Measurements from ENCODE around the gene C1QA. TPM values are rescaled to one million over a fixed set of nuclear protein-coding genes. Genes with fewer than 3 reads are reported as not detected.

C1QA gene
- total and polyA plus RNA-seq, 5 donors from 2014 or later, result not detected

GRCh38 chr1:22606161-22606560, 30.3 kb upstream of the C1QA start:
- Histone ChIP-seq H3K27me3 (ENCODE audit: control insufficient read depth, insufficient read depth, low read length) (no peaks in the 10 kb centered on the region), H3K4me3 (ENCODE audit: low read depth, low read length) (no peak overlapping the region), H3K27ac (ENCODE audit: insufficient read depth, low read length, poor library complexity, severe bottlenecking) (no peak overlapping the region), H3K9me3 (ENCODE audit: control insufficient read depth in 2 of 2, low read length in 2 of 2) (no peaks in the 10 kb centered on the region), H3K36me3 (ENCODE audit: control insufficient read depth, insufficient read depth, low read length) (no peaks in the 10 kb centered on the region), H3K4me1 (ENCODE audit: control insufficient read depth, insufficient read depth, low read length, poor library complexity, severe bottlenecking) (no peaks in the 10 kb centered on the region)
- Mint-ChIP-seq H3K27me3 (peaks cover 25% of the 10 kb centered on the region), H3K36me3 (no peaks in the 10 kb centered on the region), H3K27ac (no peak overlapping the region), H3K9me3 (no peaks in the 10 kb centered on the region), H3K4me3 (no peak overlapping the region), H3K4me1 (no peaks in the 10 kb centered on the region)
- DNase-seq, result no peak
- no peak for ATAC-seq (ENCODE audit: low read depth in 2 of 2)

- no peaks in the 10 kb centered on the region for H3K36me3 Mint-ChIP-seq
- DNase-seq, result no peak
- no peak overlapping the region for H3K4me3 Mint-ChIP-seq
- Histone ChIP-seq H3K36me3 (ENCODE audit: control insufficient read depth, insufficient read depth, low read length) (no peaks in the 10 kb centered on the region), H3K27me3 (ENCODE audit: control insufficient read depth, insufficient read depth, low read length) (no peaks in the 10 kb centered on the region), H3K27ac (ENCODE audit: insufficient read depth, low read length, poor library complexity, severe bottlenecking) (no peak overlapping the region), H3K4me1 (ENCODE audit: control insufficient read depth, insufficient read depth, low read length, poor library complexity, severe bottlenecking) (no peaks in the 10 kb centered on the region), H3K9me3 (ENCODE audit: control insufficient read depth in 2 of 2, low read length in 2 of 2) (no peaks in the 10 kb centered on the region), H3K4me3 (ENCODE audit: low read depth, low read length) (no peak overlapping the region)
- peaks cover 25% of the 10 kb centered on the region for H3K27me3 Mint-ChIP-seq
- no peak for ATAC-seq (ENCODE audit: low read depth in 2 of 2)
- no peaks in the 10 kb centered on the region for H3K4me1 Mint-ChIP-seq
- no peak overlapping the region for H3K27ac Mint-ChIP-seq
- H3K9me3 Mint-ChIP-seq, result no peaks in the 10 kb centered on the region
These were observed 29.3 kb upstream of the C1QA start for GRCh38 chr1:22607154-22607553.

- Histone ChIP-seq H3K27ac (ENCODE audit: insufficient read depth, low read length, poor library complexity, severe bottlenecking) (no peak overlapping the region), H3K9me3 (ENCODE audit: control insufficient read depth in 2 of 2, low read length in 2 of 2) (no peaks in the 10 kb centered on the region), H3K4me3 (ENCODE audit: low read depth, low read length) (no peak overlapping the region), H3K27me3 (ENCODE audit: control insufficient read depth, insufficient read depth, low read length) (no peaks in the 10 kb centered on the region), H3K36me3 (ENCODE audit: control insufficient read depth, insufficient read depth, low read length) (no peaks in the 10 kb centered on the region), H3K4me1 (ENCODE audit: control insufficient read depth, insufficient read depth, low read length, poor library complexity, severe bottlenecking) (no peaks in the 10 kb centered on the region)
- no peak overlapping the region for H3K4me3 Mint-ChIP-seq
- no peak for ATAC-seq (ENCODE audit: low read depth in 2 of 2)
- no peak overlapping the region for H3K27ac Mint-ChIP-seq
- H3K36me3 Mint-ChIP-seq, result no peaks in the 10 kb centered on the region
- H3K9me3 Mint-ChIP-seq, result no peaks in the 10 kb centered on the region
- no peak for DNase-seq
- H3K4me1 Mint-ChIP-seq, result no peaks in the 10 kb centered on the region
- H3K27me3 Mint-ChIP-seq, result peaks cover 25% of the 10 kb centered on the region
These were observed 28.1 kb upstream of the C1QA start for GRCh38 chr1:22608361-22608760.

GRCh38 chr1:22609291-22609690, 27.1 kb upstream of the C1QA start:
- Mint-ChIP-seq H3K27me3 (peaks cover 18% of the 10 kb centered on the region), H3K36me3 (no peaks in the 10 kb centered on the region), H3K27ac (no peak overlapping the region), H3K4me3 (no peak overlapping the region), H3K9me3 (no peaks in the 10 kb centered on the region), H3K4me1 (no peaks in the 10 kb centered on the region)
- no peak for DNase-seq
- Histone ChIP-seq H3K36me3 (ENCODE audit: control insufficient read depth, insufficient read depth, low read length) (no peaks in the 10 kb centered on the region), H3K27ac (ENCODE audit: insufficient read depth, low read length, poor library complexity, severe bottlenecking) (no peak overlapping the region), H3K27me3 (ENCODE audit: control insufficient read depth, insufficient read depth, low read length) (no peaks in the 10 kb centered on the region), H3K4me1 (ENCODE audit: control insufficient read depth, insufficient read depth, low read length, poor library complexity, severe bottlenecking) (no peaks in the 10 kb centered on the region), H3K4me3 (ENCODE audit: low read depth, low read length) (no peak overlapping the region), H3K9me3 (ENCODE audit: control insufficient read depth in 2 of 2, low read length in 2 of 2) (no peaks in the 10 kb centered on the region)
- no peak for ATAC-seq (ENCODE audit: low read depth in 2 of 2)

- Mint-ChIP-seq H3K36me3 (no peaks in the 10 kb centered on the region), H3K4me1 (no peaks in the 10 kb centered on the region), H3K9me3 (no peaks in the 10 kb centered on the region), H3K27me3 (peaks cover 8% of the 10 kb centered on the region), H3K4me3 (no peak overlapping the region), H3K27ac (no peak overlapping the region)
- Histone ChIP-seq H3K27ac (ENCODE audit: insufficient read depth, low read length, poor library complexity, severe bottlenecking) (no peak overlapping the region), H3K4me1 (ENCODE audit: control insufficient read depth, insufficient read depth, low read length, poor library complexity, severe bottlenecking) (no peaks in the 10 kb centered on the region), H3K27me3 (ENCODE audit: control insufficient read depth, insufficient read depth, low read length) (no peaks in the 10 kb centered on the region), H3K4me3 (ENCODE audit: low read depth, low read length) (no peak overlapping the region), H3K36me3 (ENCODE audit: control insufficient read depth, insufficient read depth, low read length) (no peaks in the 10 kb centered on the region), H3K9me3 (ENCODE audit: control insufficient read depth in 2 of 2, low read length in 2 of 2) (no peaks in the 10 kb centered on the region)
- peak in 2 of 3 donors; percentile 10 to 25 for DNase-seq
- no peak for ATAC-seq (ENCODE audit: low read depth in 2 of 2)
These were observed 24.9 kb upstream of the C1QA start for GRCh38 chr1:22611530-22611947.

GRCh38 chr1:22612671-22613571, 23.5 kb upstream of the C1QA start:
- no peaks in the 10 kb centered on the region for H3K9me3 Mint-ChIP-seq

GRCh38 chr1:22613572-22613918, 22.9 kb upstream of the C1QA start:
- no peaks in the 10 kb centered on the region for H3K4me1 ChIP-seq (ENCODE audit: control insufficient read depth, insufficient read depth, low read length, poor library complexity, severe bottlenecking)
- no peaks in the 10 kb centered on the region for H3K36me3 Mint-ChIP-seq
- no peaks in the 10 kb centered on the region for H3K4me1 Mint-ChIP-seq
- H3K27ac ChIP-seq (ENCODE audit: insufficient read depth, low read length, poor library complexity, severe bottlenecking), result no peak overlapping the region
- H3K4me3 Mint-ChIP-seq, result no peak overlapping the region
- DNase-seq (no peak), ATAC-seq (ENCODE audit: low read depth in 2 of 2) (no peak)
- no peak overlapping the region for H3K27ac Mint-ChIP-seq
- no peaks in the 10 kb centered on the region for H3K9me3 ChIP-seq (ENCODE audit: control insufficient read depth in 2 of 2, low read length in 2 of 2)
- H3K27me3 ChIP-seq (ENCODE audit: control insufficient read depth, insufficient read depth, low read length), result no peaks in the 10 kb centered on the region
- no peaks in the 10 kb centered on the region for H3K9me3 Mint-ChIP-seq
- H3K4me3 ChIP-seq (ENCODE audit: low read depth, low read length), result no peak overlapping the region
- H3K36me3 ChIP-seq (ENCODE audit: control insufficient read depth, insufficient read depth, low read length), result no peaks in the 10 kb centered on the region
- H3K27me3 Mint-ChIP-seq, result no peaks in the 10 kb centered on the region

More at GRCh38 chr1:22612671-22613571, 23.5 kb upstream of the C1QA start:
- H3K4me1 Mint-ChIP-seq, result no peaks in the 10 kb centered on the region
- H3K4me3 Mint-ChIP-seq, result no peak overlapping the region
- ATAC-seq (ENCODE audit: low read depth in 2 of 2) (no peak), DNase-seq (no peak)
- Histone ChIP-seq H3K27ac (ENCODE audit: insufficient read depth, low read length, poor library complexity, severe bottlenecking) (no peak overlapping the region), H3K27me3 (ENCODE audit: control insufficient read depth, insufficient read depth, low read length) (no peaks in the 10 kb centered on the region), H3K9me3 (ENCODE audit: control insufficient read depth in 2 of 2, low read length in 2 of 2) (no peaks in the 10 kb centered on the region), H3K36me3 (ENCODE audit: control insufficient read depth, insufficient read depth, low read length) (no peaks in the 10 kb centered on the region), H3K4me3 (ENCODE audit: low read depth, low read length) (no peak overlapping the region), H3K4me1 (ENCODE audit: control insufficient read depth, insufficient read depth, low read length, poor library complexity, severe bottlenecking) (no peaks in the 10 kb centered on the region)
- H3K27ac Mint-ChIP-seq, result peak overlapping the region in 1 of 3 donors; percentile 59
- H3K36me3 Mint-ChIP-seq, result no peaks in the 10 kb centered on the region
- peaks cover 2% of the 10 kb centered on the region for H3K27me3 Mint-ChIP-seq

- Mint-ChIP-seq H3K9me3 (no peaks in the 10 kb centered on the region), H3K27me3 (peaks cover 3% of the 10 kb centered on the region), H3K36me3 (no peaks in the 10 kb centered on the region), H3K4me3 (no peak overlapping the region), H3K27ac (no peak overlapping the region), H3K4me1 (no peaks in the 10 kb centered on the region)
- ATAC-seq (ENCODE audit: low read depth in 2 of 2), result no peak
- Histone ChIP-seq H3K9me3 (ENCODE audit: control insufficient read depth in 2 of 2, low read length in 2 of 2) (no peaks in the 10 kb centered on the region), H3K4me1 (ENCODE audit: control insufficient read depth, insufficient read depth, low read length, poor library complexity, severe bottlenecking) (no peaks in the 10 kb centered on the region), H3K27me3 (ENCODE audit: control insufficient read depth, insufficient read depth, low read length) (no peaks in the 10 kb centered on the region), H3K36me3 (ENCODE audit: control insufficient read depth, insufficient read depth, low read length) (no peaks in the 10 kb centered on the region), H3K27ac (ENCODE audit: insufficient read depth, low read length, poor library complexity, severe bottlenecking) (no peak overlapping the region), H3K4me3 (ENCODE audit: low read depth, low read length) (no peak overlapping the region)
- no peak for DNase-seq
These were observed 22.5 kb upstream of the C1QA start for GRCh38 chr1:22613951-22614350.

Data from CD4-positive, CD25-positive, alpha-beta regulatory T cell (primary cell).